Dendritic cell treated with granulocyte-macrophage colony-stimulating factor and Interleukin-4, amounts not matched to agents 40 ng/mL and 50 ng/mL, for 4 days (primary cell): ENCODE data around the gene MEF2A.

ENCODE experiments used
- H3K27ac Mint-ChIP-seq: one replicate; pipeline ENCODE4 v1.8.0; 2022; ENCODE audit warnings: mild to moderate bottlenecking, mixed read lengths
- H3K27me3 Mint-ChIP-seq: one replicate; pipeline ENCODE4 v1.8.0; 2022; ENCODE audit warnings: mild to moderate bottlenecking, mixed read lengths
- H3K36me3 Mint-ChIP-seq: one replicate; pipeline ENCODE4 v1.8.0; 2022; ENCODE audit warnings: low read depth, mixed read lengths
- H3K4me1 Mint-ChIP-seq: one replicate; pipeline ENCODE4 v1.8.0; 2022; ENCODE audit warnings: low read depth, mixed read lengths
- H3K4me3 Mint-ChIP-seq: one replicate; pipeline ENCODE4 v1.8.0; 2022; ENCODE audit warnings: mild to moderate bottlenecking, moderate library complexity, mixed read lengths
- H3K9me3 Mint-ChIP-seq: one replicate; pipeline ENCODE4 v1.8.0; 2022; ENCODE audit warnings: mixed read lengths
- intact Hi-C: fragments of 100-400 bp; cut with micrococcal nuclease; formaldehyde crosslinking; loops from one replicate; pipeline ENCODE4 v1.15.0; 2022

MEF2A gene

DNA sequence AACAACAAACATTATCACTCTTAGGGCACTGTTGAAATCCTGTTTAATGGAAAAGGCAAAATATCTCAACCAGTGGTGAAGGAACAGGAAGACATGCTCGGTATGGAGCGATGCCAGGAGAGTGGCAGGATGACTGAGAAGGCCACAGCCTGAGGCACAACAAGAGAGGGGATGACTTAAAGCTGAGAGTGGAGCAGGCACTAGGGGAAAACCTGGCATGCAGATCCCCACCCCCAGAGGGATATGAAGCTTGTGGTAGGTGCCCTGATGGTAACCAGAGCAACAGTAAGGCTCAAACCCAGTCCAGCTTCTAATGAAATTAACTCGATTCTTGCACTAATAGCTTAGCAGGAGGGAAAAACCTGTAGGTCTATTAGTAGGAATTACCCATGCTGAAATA is 127.0 kb downstream of the MEF2A start:
- Mint-ChIP-seq H3K9me3 (no peaks in the 10 kb centered on the region), H3K4me3 (no peak overlapping the region), H3K27ac (no peak overlapping the region), H3K4me1 (no peaks in the 10 kb centered on the region), H3K36me3 (peaks cover 94% of the 10 kb centered on the region), H3K27me3 (no peaks in the 10 kb centered on the region)
- intact Hi-C loops, result no loop called here

DNA sequence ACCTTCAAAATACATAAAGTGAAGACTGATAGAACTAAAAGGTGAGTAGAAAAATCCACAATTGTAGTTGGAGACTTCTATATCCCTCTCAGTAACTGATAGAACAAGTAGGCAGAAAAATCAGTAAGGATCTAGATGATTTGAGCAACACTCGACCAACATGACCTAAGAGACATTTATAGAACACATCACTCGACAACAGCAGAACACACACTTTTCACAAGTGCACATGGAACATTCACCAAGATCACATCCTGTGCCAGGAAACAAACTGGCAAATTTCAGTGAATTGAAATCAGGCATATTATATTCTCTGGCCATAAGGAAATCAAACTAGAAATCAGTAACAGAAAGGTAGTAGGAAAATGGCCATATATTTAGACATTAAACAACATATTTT is 130.3 kb downstream of the MEF2A start:
- Mint-ChIP-seq H3K27me3 (no peaks in the 10 kb centered on the region), H3K4me1 (no peaks in the 10 kb centered on the region), H3K4me3 (no peak overlapping the region), H3K27ac (no peak overlapping the region), H3K36me3 (peaks cover 80% of the 10 kb centered on the region), H3K9me3 (no peaks in the 10 kb centered on the region)
- intact Hi-C loops, result no loop called here

DNA sequence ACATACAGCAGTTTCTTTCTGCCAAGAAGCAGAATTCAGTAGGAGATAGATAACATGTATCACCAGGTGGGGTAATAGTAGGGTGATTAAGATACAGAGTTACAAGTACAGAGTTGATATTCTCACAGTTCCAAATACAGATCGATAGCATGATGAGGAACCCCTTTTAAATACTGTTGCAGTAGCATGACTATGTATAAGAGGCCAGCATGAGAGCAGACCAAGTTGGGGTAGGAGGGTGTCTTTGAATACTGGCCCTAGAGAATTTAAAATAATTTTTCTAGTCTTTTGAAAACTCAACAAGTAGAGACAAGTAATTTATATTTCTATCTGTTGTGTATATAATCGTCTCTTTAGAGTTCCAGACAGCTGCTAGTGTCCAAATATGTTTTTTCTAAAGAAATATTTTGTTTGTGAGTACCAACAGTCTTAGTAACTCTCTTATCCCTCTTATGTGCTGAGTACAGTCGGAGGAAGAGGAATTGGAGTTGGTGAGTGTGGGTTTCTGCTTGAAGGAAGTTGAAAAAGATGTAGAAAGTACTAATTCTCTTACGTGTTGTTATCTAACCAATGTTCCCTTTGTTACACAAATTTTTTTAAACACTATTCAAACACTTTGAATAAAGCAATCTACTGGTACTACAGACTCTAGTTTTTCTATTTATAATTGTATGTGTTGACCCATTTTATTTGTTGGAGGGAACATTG is 137.3 kb downstream of the MEF2A start:
- no peak overlapping the region for H3K4me3 Mint-ChIP-seq
- H3K36me3 Mint-ChIP-seq, result peaks cover 40% of the 10 kb centered on the region
- peak overlapping the region; percentile 57 for H3K27ac Mint-ChIP-seq
- H3K4me1 Mint-ChIP-seq, result peaks cover 10% of the 10 kb centered on the region
- H3K27me3 Mint-ChIP-seq, result no peaks in the 10 kb centered on the region
- intact Hi-C loops, result loop anchor here (5.0 kb wide), 1 partner anchor 296 kb away; no protein-coding TSS in a partner anchor
- no peaks in the 10 kb centered on the region for H3K9me3 Mint-ChIP-seq

DNA sequence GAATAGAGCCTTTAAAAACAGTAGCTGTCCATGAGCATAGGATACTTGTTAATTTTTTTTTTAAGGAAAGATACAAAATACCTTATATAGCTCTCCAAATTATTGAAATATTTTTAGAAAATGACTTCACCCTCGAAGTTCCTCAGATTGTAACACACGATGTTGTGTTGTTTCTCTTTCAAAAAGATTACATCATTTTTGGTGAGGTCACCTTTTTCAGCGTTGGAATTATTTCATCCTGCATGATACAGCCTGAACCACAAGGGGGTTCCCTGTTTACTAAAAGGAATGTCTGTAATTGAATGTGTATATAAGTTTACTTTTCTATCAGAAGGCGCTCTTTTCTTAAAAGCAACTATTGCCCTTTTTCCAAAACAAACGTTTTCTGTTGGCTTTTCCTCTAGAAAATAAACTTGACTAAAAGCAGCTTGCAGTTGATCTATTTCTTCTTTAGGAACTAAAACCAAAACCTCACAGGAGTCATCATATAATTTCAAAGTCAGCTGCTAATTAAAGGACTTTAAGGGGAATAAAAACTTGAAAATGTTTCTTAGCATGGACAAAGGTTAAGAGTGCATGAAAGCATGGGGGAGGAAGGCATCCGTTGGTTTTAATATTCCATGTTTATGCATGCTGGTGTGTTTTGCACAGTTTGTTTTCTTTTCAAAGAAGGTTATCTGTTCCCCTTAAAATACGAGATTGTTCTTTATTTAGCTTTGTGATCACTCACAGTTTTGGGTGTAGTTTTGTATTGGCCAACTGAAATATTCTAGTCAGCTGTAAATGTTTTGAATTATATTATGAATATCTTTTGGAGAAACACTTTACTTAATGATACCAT is 138.0 kb downstream of the MEF2A start:
- no peaks in the 10 kb centered on the region for H3K9me3 Mint-ChIP-seq
- H3K4me3 Mint-ChIP-seq, result no peak overlapping the region
- peaks cover 16% of the 10 kb centered on the region for H3K4me1 Mint-ChIP-seq
- no peak overlapping the region for H3K27ac Mint-ChIP-seq
- no peaks in the 10 kb centered on the region for H3K27me3 Mint-ChIP-seq
- peaks cover 45% of the 10 kb centered on the region for H3K36me3 Mint-ChIP-seq
- intact Hi-C loops, result loop anchor here (1.0 to 5.0 kb wide), 3 partner anchors 297 to 430 kb away; no protein-coding TSS in a partner anchor

DNA sequence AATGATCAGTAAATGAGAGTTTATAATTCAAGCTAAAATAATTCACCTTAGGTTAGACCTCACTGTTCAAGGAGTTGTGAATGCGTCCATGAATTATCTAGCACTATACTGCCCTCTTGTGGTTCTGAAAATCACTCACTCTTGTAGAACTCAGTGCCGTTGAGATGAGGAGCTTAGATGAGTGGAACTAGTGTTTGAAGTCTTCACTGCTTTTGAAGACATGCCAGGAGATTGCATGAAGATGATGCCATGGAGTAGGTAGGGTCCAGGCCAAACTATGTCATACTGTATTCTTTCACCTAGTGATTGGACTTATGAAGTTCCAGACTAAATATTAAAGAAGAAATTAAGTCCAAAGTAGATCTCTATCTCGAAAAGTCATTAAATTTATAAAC is 138.7 kb downstream of the MEF2A start:
- peaks cover 18% of the 10 kb centered on the region for H3K4me1 Mint-ChIP-seq
- H3K27me3 Mint-ChIP-seq, result no peaks in the 10 kb centered on the region
- intact Hi-C loops, result loop anchor here (1.0 to 5.0 kb wide), 3 partner anchors 297 to 430 kb away; no protein-coding TSS in a partner anchor
- peaks cover 46% of the 10 kb centered on the region for H3K36me3 Mint-ChIP-seq
- H3K9me3 Mint-ChIP-seq, result no peaks in the 10 kb centered on the region
- H3K27ac Mint-ChIP-seq, result no peak overlapping the region
- no peak overlapping the region for H3K4me3 Mint-ChIP-seq

DNA sequence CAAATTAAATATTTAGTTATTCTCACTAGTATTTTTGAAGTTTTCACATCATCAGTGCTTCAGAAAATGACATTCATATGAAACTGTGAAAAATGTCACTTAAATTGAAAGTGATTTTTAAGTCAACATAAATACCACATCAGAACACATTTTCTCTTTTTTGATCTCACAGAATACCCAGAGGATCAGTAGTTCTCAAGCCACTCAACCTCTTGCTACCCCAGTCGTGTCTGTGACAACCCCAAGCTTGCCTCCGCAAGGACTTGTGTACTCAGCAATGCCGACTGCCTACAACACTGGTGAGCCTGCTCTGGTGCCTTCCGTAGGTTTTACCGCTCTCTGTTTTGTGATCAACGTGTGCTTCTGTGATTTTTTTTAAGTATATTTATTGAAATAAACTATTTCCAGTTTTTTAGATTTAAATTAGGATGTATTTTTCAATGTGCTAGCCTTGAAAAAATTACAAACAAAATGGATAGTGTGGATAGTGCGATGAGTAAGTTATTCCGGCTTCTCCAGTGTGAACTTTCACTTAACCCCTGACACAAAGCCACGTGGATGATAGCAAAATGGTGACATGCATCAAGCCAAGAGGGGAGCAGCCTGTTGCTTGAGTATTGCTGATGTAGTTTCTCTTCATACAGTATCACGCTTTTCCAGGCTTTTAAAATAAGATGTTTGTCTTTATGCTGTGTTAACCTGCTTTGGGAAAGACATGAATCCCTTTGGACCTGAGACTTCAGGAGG is 140.9 kb downstream of the MEF2A start:
- no peak overlapping the region for H3K4me3 Mint-ChIP-seq
- no peak overlapping the region for H3K27ac Mint-ChIP-seq
- peaks cover 59% of the 10 kb centered on the region for H3K36me3 Mint-ChIP-seq
- intact Hi-C loops, result no loop called here
- H3K9me3 Mint-ChIP-seq, result no peaks in the 10 kb centered on the region
- H3K27me3 Mint-ChIP-seq, result no peaks in the 10 kb centered on the region
- peaks cover 18% of the 10 kb centered on the region for H3K4me1 Mint-ChIP-seq

DNA sequence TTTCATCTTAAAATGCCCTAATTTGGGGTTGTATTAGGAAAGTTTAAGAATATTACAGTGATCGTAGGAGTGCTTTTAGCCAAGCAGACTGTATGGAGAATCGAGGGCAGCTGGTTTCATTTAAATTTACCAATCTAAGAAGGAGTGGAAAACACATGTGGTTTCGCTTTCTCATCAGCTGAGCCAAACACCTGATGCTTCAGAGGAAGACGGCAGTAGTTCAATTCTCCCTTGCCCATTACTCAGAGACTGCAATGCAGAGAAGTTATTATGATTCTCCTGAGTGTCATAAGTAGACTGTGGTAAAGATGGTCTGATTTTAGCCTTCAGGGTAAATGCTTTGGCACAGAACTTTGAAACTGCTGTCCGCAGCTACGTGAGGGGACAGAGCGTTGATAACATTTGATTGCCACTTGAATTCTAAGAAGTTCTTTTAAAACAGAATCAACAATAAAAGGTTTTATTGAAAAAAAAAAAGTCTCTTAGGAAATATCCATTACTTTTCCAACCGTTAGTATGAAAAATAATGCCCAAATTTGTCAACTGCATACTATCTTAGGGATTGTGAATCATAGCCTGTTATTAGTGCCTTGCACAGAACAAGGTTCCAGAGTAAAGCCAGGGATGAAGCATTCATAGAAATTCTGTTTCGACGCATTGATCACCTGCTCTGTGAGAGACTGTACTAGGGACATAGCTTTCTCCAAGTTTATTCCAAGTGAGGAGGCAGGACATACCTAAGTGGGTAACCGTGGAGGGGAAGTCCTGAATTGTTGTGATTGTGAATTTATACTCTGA is 141.9 kb downstream of the MEF2A start:
- H3K4me3 Mint-ChIP-seq, result no peak overlapping the region
- H3K9me3 Mint-ChIP-seq, result no peaks in the 10 kb centered on the region
- H3K27ac Mint-ChIP-seq, result no peak overlapping the region
- H3K4me1 Mint-ChIP-seq, result peaks cover 16% of the 10 kb centered on the region
- H3K27me3 Mint-ChIP-seq, result no peaks in the 10 kb centered on the region
- H3K36me3 Mint-ChIP-seq, result peaks cover 68% of the 10 kb centered on the region
- intact Hi-C loops, result no loop called here

DNA sequence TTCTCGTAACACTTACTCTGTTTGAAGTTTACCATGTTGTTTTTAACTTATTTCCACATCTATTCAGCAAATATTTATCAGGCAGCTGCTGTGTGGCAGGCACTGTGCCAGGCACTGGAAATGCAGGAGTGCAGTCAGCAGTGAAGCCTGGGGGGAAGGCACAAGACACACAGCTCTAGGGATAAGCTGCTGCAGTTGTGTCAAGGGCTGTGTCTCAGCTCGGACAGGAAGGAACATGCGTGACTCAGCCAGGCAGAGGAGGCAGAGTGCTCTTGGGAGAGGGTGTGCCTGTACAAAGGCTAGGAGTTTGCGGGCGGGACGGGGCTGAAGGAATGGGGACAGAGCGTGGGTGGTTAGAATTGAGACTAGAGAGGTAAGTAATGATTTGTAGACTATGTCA is 142.8 kb downstream of the MEF2A start:
- H3K4me3 Mint-ChIP-seq, result no peak overlapping the region

DNA sequence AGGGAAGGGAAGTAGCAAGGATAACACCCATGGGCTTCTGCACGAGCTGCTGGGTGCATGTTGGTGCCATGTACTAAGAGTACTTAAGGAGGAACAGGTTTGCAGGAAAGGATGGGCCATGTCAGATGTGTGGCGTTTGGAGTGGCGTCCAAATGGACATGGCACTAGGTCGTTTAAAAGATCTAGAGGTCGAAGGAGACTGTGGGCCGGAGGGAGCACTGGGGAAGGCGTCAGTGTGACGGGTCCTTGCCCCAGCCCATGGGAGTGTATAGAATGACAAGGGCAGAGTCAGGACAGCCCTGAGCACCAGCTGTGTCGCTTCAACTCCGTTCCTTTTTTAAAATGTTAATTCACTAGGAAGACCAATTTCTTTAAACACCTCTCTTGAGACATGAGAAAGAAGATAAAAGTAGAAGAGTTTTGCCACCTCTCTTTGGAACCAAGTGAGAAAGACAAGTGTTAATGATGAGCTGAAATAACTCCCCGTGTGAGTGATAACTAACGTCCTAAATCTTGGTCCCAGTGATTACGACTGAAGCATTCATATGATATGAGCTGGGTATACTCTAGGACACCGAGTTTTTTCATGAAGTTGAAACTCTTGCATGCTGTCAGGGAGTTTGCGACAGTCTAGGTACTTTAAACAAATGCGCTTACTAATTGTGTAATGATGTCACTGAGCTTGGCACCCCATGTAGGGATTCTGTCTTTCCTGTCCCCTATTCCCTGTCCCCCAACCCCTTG is 143.6 kb downstream of the MEF2A start:
- peaks cover 8% of the 10 kb centered on the region for H3K4me1 Mint-ChIP-seq
- intact Hi-C loops, result no loop called here
- no peaks in the 10 kb centered on the region for H3K27me3 Mint-ChIP-seq
- peaks cover 83% of the 10 kb centered on the region for H3K36me3 Mint-ChIP-seq
- no peak overlapping the region for H3K4me3 Mint-ChIP-seq
- peak overlapping the region; percentile 6 for H3K27ac Mint-ChIP-seq
- H3K9me3 Mint-ChIP-seq, result no peaks in the 10 kb centered on the region

More for the DNA sequence above, 142.8 kb downstream of the MEF2A start:
- Mint-ChIP-seq H3K9me3 (no peaks in the 10 kb centered on the region), H3K4me1 (peaks cover 8% of the 10 kb centered on the region), H3K27me3 (no peaks in the 10 kb centered on the region), H3K27ac (no peak overlapping the region), H3K36me3 (peaks cover 76% of the 10 kb centered on the region)
- intact Hi-C loops, result no loop called here

DNA sequence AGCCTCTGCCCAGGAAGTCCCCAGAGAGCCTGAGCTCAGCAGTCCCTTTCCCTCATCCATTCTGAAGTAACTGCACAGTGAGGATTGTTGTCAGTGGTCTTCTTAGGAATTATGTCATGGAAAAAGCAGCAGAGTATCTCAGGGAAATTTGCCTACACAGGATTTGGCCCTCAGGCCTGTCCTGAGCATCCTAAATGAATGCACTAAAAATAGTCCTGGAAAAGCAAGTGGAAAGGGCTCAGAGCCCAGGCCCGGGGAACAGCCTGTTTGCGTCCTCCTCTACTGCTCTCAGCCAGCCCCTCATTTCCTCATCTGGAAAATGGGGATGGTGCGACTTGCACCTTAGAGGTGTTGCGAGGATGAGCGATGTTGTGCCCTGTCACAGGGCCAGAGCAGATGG is 145.8 kb downstream of the MEF2A start:
- Mint-ChIP-seq H3K27ac (no peak overlapping the region), H3K36me3 (peaks cover 93% of the 10 kb centered on the region), H3K9me3 (no peaks in the 10 kb centered on the region)

DNA sequence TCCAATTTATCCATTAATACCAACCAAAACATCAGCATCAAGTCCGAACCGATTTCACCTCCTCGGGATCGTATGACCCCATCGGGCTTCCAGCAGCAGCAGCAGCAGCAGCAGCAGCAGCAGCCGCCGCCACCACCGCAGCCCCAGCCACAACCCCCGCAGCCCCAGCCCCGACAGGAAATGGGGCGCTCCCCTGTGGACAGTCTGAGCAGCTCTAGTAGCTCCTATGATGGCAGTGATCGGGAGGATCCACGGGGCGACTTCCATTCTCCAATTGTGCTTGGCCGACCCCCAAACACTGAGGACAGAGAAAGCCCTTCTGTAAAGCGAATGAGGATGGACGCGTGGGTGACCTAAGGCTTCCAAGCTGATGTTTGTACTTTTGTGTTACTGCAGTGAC is 146.6 kb downstream of the MEF2A start:
- H3K9me3 Mint-ChIP-seq, result no peaks in the 10 kb centered on the region
- H3K27me3 Mint-ChIP-seq, result no peaks in the 10 kb centered on the region
- no peak overlapping the region for H3K4me3 Mint-ChIP-seq
- peaks cover 8% of the 10 kb centered on the region for H3K4me1 Mint-ChIP-seq
- intact Hi-C loops, result no loop called here
- peaks cover 94% of the 10 kb centered on the region for H3K36me3 Mint-ChIP-seq
- H3K27ac Mint-ChIP-seq, result no peak overlapping the region

More for the DNA sequence above, 145.8 kb downstream of the MEF2A start:
- no peaks in the 10 kb centered on the region for H3K27me3 Mint-ChIP-seq
- intact Hi-C loops, result no loop called here
- H3K4me3 Mint-ChIP-seq, result no peak overlapping the region
- peaks cover 8% of the 10 kb centered on the region for H3K4me1 Mint-ChIP-seq

DNA sequence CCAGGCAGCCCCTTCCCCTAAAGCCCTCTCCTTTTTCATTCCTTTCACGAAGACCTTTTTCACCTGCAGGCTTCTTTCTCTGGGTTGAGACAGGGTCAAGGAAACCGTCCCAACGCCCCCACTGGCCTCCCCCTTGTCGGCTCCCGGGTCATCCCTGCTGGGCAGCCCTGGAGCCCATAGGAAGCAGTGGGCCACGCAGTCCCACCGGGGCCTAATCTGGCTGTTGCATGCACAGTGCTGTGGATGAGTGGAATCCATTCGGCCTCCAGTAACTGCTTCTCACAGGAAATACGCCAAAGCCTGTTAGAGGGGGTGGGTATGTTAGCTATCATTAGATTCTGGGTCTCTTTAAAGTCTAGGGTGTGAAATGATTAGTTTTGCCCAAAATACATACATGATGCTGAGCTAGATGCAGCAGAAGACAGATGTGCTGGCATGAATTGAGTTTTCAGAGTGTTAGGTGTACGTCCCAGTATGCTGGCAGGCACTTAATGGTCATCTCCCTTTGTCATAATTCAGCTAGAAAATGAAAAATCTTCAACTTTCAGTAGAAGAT is 150.8 kb downstream of the MEF2A start:
- Mint-ChIP-seq H3K4me3 (no peak overlapping the region), H3K36me3 (peaks cover 60% of the 10 kb centered on the region), H3K4me1 (peaks cover 21% of the 10 kb centered on the region), H3K27me3 (peaks cover 2% of the 10 kb centered on the region), H3K9me3 (no peaks in the 10 kb centered on the region), H3K27ac (no peak overlapping the region)
- intact Hi-C loops, result no loop called here
